Peyer's patch (tissue), 4 donors: ENCODE results near the gene PLEKHN1.

Experiments used
- CTCF ChIP-seq, 6 experiments: fragments of 450-650 bp in 4 of 6; fragments of 200-600 bp in 2 of 6; sonication (generic) in 1 of 6; IDR thresholded peaks; one replicate each; pipeline ENCODE4 v1.5.1; 2017 to 2019; ENCODE audit warnings: antibody characterized with exemption in 6 of 6, mild to moderate bottlenecking in 3 of 6, moderate library complexity in 1 of 6
- POLR2A ChIP-seq, 2 donors: fragments of 450-650 bp; IDR thresholded peaks; one replicate each; pipeline ENCODE4 v1.5.1; 2017; ENCODE audit warnings: antibody characterized with exemption in 2 of 2, mild to moderate bottlenecking in 2 of 2, moderate library complexity in 2 of 2

GRCh38 chr1:941015-941587 is 25.2 kb upstream of the PLEKHN1 start:
- TF ChIP-seq CTCF (IDR thresholded peaks at IDR 0.05) (no peak), POLR2A (IDR thresholded peaks at IDR 0.05) (no peak)
